HEK293 (cell line): Measurements from ENCODE around the gene OR4B1.

Experiments used
- CTCF ChIA-PET: fragments of 350-600 bp; formaldehyde crosslinking; extraction: SDS; loops from one replicate; lab custom pipeline; 2021; ENCODE audit warnings: antibody characterized with exemption; lab: Yijun Ruan, JAX
- POLR2A ChIA-PET: fragments of 300-600 bp; formaldehyde crosslinking; extraction: SDS; loops from one replicate; lab custom pipeline; 2020; ENCODE audit warnings: antibody characterized with exemption, inconsistent platforms; lab: Yijun Ruan, JAX
- H3K27ac ChIP-seq: fragments of 200-500 bp; sonication (Bioruptor generic); 2 replicates; pipeline ENCODE4 v1.5.1; 2014; ENCODE audit warnings: low read depth, low read length, control low read depth, inconsistent platforms; ENCODE audit errors: extremely low read depth
- H3K36me3 ChIP-seq, 2 experiments: fragments of 200-500 bp in 1 of 2; sonication (Bioruptor generic) in 1 of 2; 1 replicate in 1 of 2; 2 replicates in 1 of 2; pipeline ENCODE4 v1.5.1; 2014 to 2017; ENCODE audit warnings: inconsistent platforms in 2 of 2, low read length in 2 of 2; ENCODE audit not compliant: control insufficient read depth in 2 of 2, insufficient read depth in 1 of 2
- H3K4me1 ChIP-seq: fragments of 200-500 bp; sonication (Bioruptor generic); 2 replicates; pipeline ENCODE4 v1.5.1; 2014; ENCODE audit warnings: mild to moderate bottlenecking, low read length, inconsistent platforms; ENCODE audit not compliant: control insufficient read depth, insufficient read depth
- H3K4me3 ChIP-seq: 2 replicates; pipeline ENCODE4 v1.5.1; 2011; ENCODE audit warnings: low read depth, mild to moderate bottlenecking, control low read depth, low read length, moderate library complexity
- H3K9me3 ChIP-seq: fragments of 200-500 bp; sonication (Bioruptor generic); 2 replicates; pipeline ENCODE4 v1.5.1; 2014; ENCODE audit warnings: low read depth, low read length, inconsistent platforms; ENCODE audit not compliant: control insufficient read depth, insufficient read depth
- INSM2 ChIP-seq: fragments of 450-650 bp; formaldehyde crosslinking; IDR thresholded peaks from 2 replicates; pipeline ENCODE4 v1.5.1; 2016; ENCODE audit warnings: missing biosample characterization, missing genetic modification characterization
- PBX3 ChIP-seq: sonication (generic); formaldehyde crosslinking; IDR thresholded peaks from 2 replicates; pipeline ENCODE4 v1.8.1; 2022; ENCODE audit warnings: mild to moderate bottlenecking, moderate library complexity, missing genetic modification reagents
- REPIN1 ChIP-seq: fragments of 450-650 bp; formaldehyde crosslinking; IDR thresholded peaks from 2 replicates; pipeline ENCODE4 v1.5.1; 2017; ENCODE audit warnings: missing biosample characterization, missing genetic modification characterization, low read depth
- ZBTB11 ChIP-seq: fragments of 450-650 bp; formaldehyde crosslinking; conservative IDR thresholded peaks from 2 replicates; pipeline ENCODE4 v1.5.1; 2016; ENCODE audit warnings: low read depth, missing biosample characterization, missing genetic modification characterization
- ZBTB20 ChIP-seq: fragments of 450-650 bp; formaldehyde crosslinking; IDR thresholded peaks from 2 replicates; pipeline ENCODE4 v1.5.1; 2016; ENCODE audit warnings: missing biosample characterization, missing genetic modification characterization
- ZBTB48 ChIP-seq: fragments of 450-650 bp; formaldehyde crosslinking; IDR thresholded peaks from 2 replicates; pipeline ENCODE4 v1.5.1; 2016; ENCODE audit warnings: missing biosample characterization, missing genetic modification characterization
- ZNF140 ChIP-seq: fragments of 450-650 bp; formaldehyde crosslinking; IDR thresholded peaks from 2 replicates; pipeline ENCODE4 v1.5.1; 2016; ENCODE audit warnings: missing biosample characterization, missing genetic modification characterization
- ZNF211 ChIP-seq: fragments of 450-650 bp; formaldehyde crosslinking; IDR thresholded peaks from 2 replicates; pipeline ENCODE4 v1.5.1; 2016; ENCODE audit warnings: low read depth, missing biosample characterization, missing genetic modification characterization
- ZNF311 ChIP-seq: fragments of 450-650 bp; formaldehyde crosslinking; IDR thresholded peaks from 2 replicates; pipeline ENCODE4 v1.5.1; 2017; ENCODE audit warnings: missing biosample characterization, missing genetic modification characterization, borderline replicate concordance
- ZNF341 ChIP-seq: fragments of 450-650 bp; formaldehyde crosslinking; IDR thresholded peaks from 2 replicates; pipeline ENCODE4; 2016; ENCODE audit warnings: low read depth, missing biosample characterization, missing genetic modification characterization
- ZNF510 ChIP-seq: fragments of 450-650 bp; formaldehyde crosslinking; IDR thresholded peaks from 2 replicates; pipeline ENCODE4 v1.5.1; 2018; ENCODE audit warnings: mild to moderate bottlenecking, missing genetic modification characterization, missing biosample characterization; ENCODE audit not compliant: insufficient replicate concordance
- ZNF549 ChIP-seq: fragments of 450-650 bp; IDR thresholded peaks from 2 replicates; pipeline ENCODE4 v1.5.1; 2018; ENCODE audit warnings: missing biosample characterization, missing genetic modification characterization, mild to moderate bottlenecking, inconsistent platforms, moderate library complexity
- ZNF664 ChIP-seq: fragments of 450-650 bp; formaldehyde crosslinking; IDR thresholded peaks from 2 replicates; pipeline ENCODE4 v1.5.1; 2016; ENCODE audit warnings: missing biosample characterization, missing genetic modification characterization
- ZNF677 ChIP-seq: fragments of 450-650 bp; IDR thresholded peaks from 2 replicates; pipeline ENCODE4 v1.5.0; 2018; ENCODE audit warnings: missing biosample characterization, mild to moderate bottlenecking, missing genetic modification characterization, moderate library complexity
- TF ChIP-seq, protein P1 (sequence below): fragments of 450-650 bp; formaldehyde crosslinking; IDR thresholded peaks from 2 replicates; pipeline ENCODE4 v1.5.1; 2017; ENCODE audit warnings: missing biosample characterization, mild to moderate bottlenecking, missing genetic modification characterization, moderate library complexity
- TF ChIP-seq, protein P2 (sequence below): fragments of 450-650 bp; formaldehyde crosslinking; IDR thresholded peaks from 2 replicates; pipeline ENCODE4 v1.5.1; 2016; ENCODE audit warnings: missing biosample characterization, missing genetic modification characterization

The OR4B1 gene

DNA sequence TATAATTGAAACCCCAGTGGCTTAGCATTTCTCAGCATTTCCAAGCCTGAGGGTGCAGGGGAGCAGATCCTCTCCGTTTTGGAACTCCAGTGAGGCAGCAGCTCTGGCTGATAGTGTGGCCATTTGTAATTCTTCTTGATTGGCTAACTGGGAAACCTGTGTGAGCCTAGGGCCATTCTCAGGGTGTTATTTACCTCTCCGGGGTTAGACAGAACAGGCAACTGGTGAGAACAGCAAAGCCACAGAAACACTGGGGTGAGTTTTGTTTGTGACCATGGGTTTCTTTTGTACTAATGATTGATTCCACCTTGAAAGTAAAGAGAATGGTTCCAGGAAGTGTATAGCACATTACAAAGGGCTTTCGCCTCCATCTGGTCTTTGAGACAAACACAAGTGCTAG is 25.9 kb downstream of the OR4B1 start:
- POLR2A ChIA-PET: no interaction called here
- TF ChIP-seq ZNF341 (tag by site-specific recombination): no peak
- no peak for TF ChIP-seq ZBTB20 (tag by site-specific recombination)
- TF ChIP-seq PBX3 (CRISPR knock-in tag): no peak
- TF ChIP-seq ZNF211 (tag by site-specific recombination): no peak
- no peak for TF ChIP-seq ZBTB48 (tag by site-specific recombination)
- no peak for TF ChIP-seq ZNF664
- no peak for TF ChIP-seq REPIN1 (tag by site-specific recombination)
- no peak for TF ChIP-seq ZNF677
- no peak for TF ChIP-seq INSM2 (tag by site-specific recombination)
- no peak for TF ChIP-seq ZNF510 (tag by site-specific recombination)
- TF ChIP-seq, all 188 proteins: peak for 0
- H3K4me3 ChIP-seq: no peak overlapping the region
- CTCF ChIA-PET: no interaction called here
- no peaks in the 10 kb centered on the region for H3K9me3 ChIP-seq
- no peaks in the 10 kb centered on the region for H3K36me3 ChIP-seq
- no peaks in the 10 kb centered on the region for H3K4me1 ChIP-seq
- no peak overlapping the region for H3K27ac ChIP-seq

- TF ChIP-seq ZNF311 (no peak), ZBTB11 (tag by site-specific recombination) (no peak), ZNF549 (no peak)
- TF ChIP-seq, protein P1, sequence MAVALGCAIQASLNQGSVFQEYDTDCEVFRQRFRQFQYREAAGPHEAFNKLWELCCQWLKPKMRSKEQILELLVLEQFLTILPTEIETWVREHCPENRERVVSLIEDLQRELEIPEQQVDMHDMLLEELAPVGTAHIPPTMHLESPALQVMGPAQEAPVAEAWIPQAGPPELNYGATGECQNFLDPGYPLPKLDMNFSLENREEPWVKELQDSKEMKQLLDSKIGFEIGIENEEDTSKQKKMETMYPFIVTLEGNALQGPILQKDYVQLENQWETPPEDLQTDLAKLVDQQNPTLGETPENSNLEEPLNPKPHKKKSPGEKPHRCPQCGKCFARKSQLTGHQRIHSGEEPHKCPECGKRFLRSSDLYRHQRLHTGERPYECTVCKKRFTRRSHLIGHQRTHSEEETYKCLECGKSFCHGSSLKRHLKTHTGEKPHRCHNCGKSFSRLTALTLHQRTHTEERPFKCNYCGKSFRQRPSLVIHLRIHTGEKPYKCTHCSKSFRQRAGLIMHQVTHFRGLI (tag by site-specific recombination): no peak
- Histone ChIP-seq H3K27ac (no peak within 1 kb of the TSS), H3K36me3 (no peaks in the 10 kb centered on the region), H3K4me1 (no peaks in the 10 kb centered on the region), H3K9me3 (no peaks in the 10 kb centered on the region), H3K4me3 (no peak within 1 kb of the TSS)
- ChIA-PET POLR2A (no interaction called here), CTCF (no interaction called here)
These were observed 28.2 kb downstream of the OR4B1 start, which contains the start of gene OR4X2 for GRCh38 chr11:48244804-48245203. Gene OR4X2, plus strand, starts transcription at chr11:48245104. Its CDS starts 0 bp downstream, at chr11:48245104.

DNA sequence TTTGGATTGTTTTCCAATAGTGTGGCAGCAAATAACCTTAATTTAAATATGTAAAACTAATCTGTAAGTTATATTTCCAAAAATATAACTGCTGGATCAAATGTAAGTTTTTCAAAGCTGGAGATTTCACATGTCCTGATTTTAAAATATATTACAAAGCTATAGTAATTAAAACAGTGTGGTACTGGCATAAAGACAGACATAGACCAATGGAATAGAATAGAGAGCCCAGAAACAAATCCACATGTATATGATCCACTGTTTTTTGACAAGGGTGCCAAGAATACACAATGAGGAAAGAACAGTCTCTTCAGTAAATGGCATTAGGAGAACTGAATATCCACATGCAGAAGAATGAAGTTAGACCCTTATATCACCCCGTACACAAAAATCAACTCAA is 32.3 kb downstream of the OR4B1 start:
- no peak for TF ChIP-seq INSM2 (tag by site-specific recombination)
- TF ChIP-seq ZNF140 (tag by site-specific recombination): no peak
- TF ChIP-seq, protein P2, sequence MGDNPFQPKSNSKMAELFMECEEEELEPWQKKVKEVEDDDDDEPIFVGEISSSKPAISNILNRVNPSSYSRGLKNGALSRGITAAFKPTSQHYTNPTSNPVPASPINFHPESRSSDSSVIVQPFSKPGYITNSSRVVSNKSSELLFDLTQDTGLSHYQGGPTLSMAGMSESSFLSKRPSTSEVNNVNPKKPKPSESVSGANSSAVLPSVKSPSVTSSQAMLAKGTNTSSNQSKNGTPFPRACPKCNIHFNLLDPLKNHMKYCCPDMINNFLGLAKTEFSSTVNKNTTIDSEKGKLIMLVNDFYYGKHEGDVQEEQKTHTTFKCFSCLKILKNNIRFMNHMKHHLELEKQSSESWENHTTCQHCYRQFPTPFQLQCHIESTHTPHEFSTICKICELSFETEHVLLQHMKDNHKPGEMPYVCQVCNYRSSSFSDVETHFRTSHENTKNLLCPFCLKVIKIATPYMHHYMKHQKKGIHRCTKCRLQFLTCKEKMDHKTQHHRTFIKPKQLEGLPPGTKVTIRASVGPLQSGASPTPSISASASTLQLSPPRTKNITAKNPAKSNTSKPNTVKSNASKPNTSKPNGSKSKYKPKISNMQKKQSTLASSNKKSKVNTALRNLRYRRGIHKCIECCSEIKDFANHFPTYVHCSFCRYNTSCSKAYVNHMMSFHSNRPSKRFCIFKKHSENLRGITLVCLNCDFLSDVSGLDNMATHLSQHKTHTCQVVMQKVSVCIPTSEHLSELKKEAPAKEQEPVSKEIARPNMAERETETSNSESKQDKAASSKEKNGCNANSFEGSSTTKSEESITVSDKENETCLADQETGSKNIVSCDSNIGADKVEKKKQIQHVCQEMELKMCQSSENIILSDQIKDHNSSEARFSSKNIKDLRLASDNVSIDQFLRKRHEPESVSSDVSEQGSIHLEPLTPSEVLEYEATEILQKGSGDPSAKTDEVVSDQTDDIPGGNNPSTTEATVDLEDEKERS (tag by site-specific recombination): 0 out of 2 replicates have a peak, but pooled peaks have one; percentile 58
- no peak overlapping the region for H3K4me3 ChIP-seq
- H3K36me3 ChIP-seq: no peaks in the 10 kb centered on the region
- no peak overlapping the region for H3K27ac ChIP-seq
- ChIA-PET POLR2A (no interaction called here), CTCF (no interaction called here)
- no peaks in the 10 kb centered on the region for H3K9me3 ChIP-seq
- H3K4me1 ChIP-seq: no peaks in the 10 kb centered on the region
